HepG2 (cell line): Measurements from ENCODE around the gene CTNNA1. TPM values are rescaled to one million over a fixed set of nuclear protein-coding genes. Genes with fewer than 3 reads are reported as not detected.

Experiments
- ATAC-seq: fragments of 200-7000 bp; cut with Tn5 transposase; 3 replicates; pipeline ENCODE4 v1.9.1; 2020; ENCODE audit warnings: mild to moderate bottlenecking, moderate library complexity
- BruUV-seq: library from RNA; stranded (reverse); fragments of 400-500 nt; replicated peaks from 2 replicates; lab custom pipeline; 2021; lab: Mats Ljungman, UMichigan
- CTCF ChIA-PET: fragments of 300-600 bp; formaldehyde crosslinking; extraction: SDS; loops from one replicate; lab custom pipeline; 2021; ENCODE audit warnings: low total read pairs, inconsistent platforms, low intra/inter-chr PET ratio; lab: Yijun Ruan, JAX
- POLR2A ChIA-PET: fragments of 350-600 bp; sonication (Branson Sonifier 250); formaldehyde crosslinking; loops from one replicate; lab custom pipeline; 2020; ENCODE audit warnings: antibody characterized with exemption, inconsistent platforms; lab: Yijun Ruan, JAX
- DNase-seq: peaks from one replicate; pipeline ENCODE4 v3.0.0-alpha.2; 2015; ENCODE audit warnings: low spot score
- FAIRE-seq: peaks from 3 replicates; lab custom pipeline; 2011; peaks lifted over from hg19 to GRCh38; lab: Jason Lieb, UNC
- H2AFZ ChIP-seq: one replicate; pipeline ENCODE4 v1.6.1; 2011; ENCODE audit warnings: low read length, inconsistent platforms
- H3K27ac ChIP-seq: fragments of 300-600 bp; 3 replicates; pipeline ENCODE4 v1.8.0; 2011; ENCODE audit warnings: mixed run types, mild to moderate bottlenecking, mixed read lengths, low read length, inconsistent platforms; ENCODE audit not compliant: insufficient read depth; ENCODE audit errors: extremely low read length
- H3K27me3 ChIP-seq, 2 experiments: fragments of 200-600 bp in 1 of 2; 2 replicates in 1 of 2; 3 replicates in 1 of 2; pipeline versions ENCODE4 v1.6.0 to v1.8.0; 2011; ENCODE audit warnings: low read length in 2 of 2, mild to moderate bottlenecking in 2 of 2, moderate library complexity in 2 of 2, inconsistent platforms in 1 of 2; ENCODE audit not compliant: insufficient read depth in 2 of 2, control insufficient read depth in 1 of 2
- H3K36me3 ChIP-seq, 2 experiments: fragments of 200-600 bp in 1 of 2; replicated peaks in 1 of 2; 2 replicates in 1 of 2; 3 replicates in 1 of 2; pipeline versions ENCODE4 v1.5.1 to v1.8.0; 2011; ENCODE audit warnings: low read length in 2 of 2, inconsistent platforms in 1 of 2; ENCODE audit not compliant: insufficient read depth in 2 of 2, control insufficient read depth in 1 of 2
- H3K4me1 ChIP-seq: 2 replicates; pipeline ENCODE4 v1.5.1; 2012; ENCODE audit warnings: low read length, inconsistent platforms; ENCODE audit not compliant: insufficient read depth
- H3K4me2 ChIP-seq: 2 replicates; pipeline ENCODE4 v1.6.0; 2011; ENCODE audit warnings: low read depth, low read length, inconsistent platforms
- H3K4me3 ChIP-seq, 3 experiments: fragments of 200-600 bp in 1 of 3; sonication (generic), shearing (Covaris generic) in 1 of 3; replicated peaks in 1 of 3; 2 replicates each; pipeline ENCODE4 v1.5.1; 2011 to 2016; ENCODE audit warnings: low read length in 3 of 3, inconsistent platforms in 2 of 3, low read depth in 2 of 3, mild to moderate bottlenecking in 2 of 3, control low read depth in 1 of 3, mixed read lengths in 1 of 3; ENCODE audit not compliant: insufficient read depth in 1 of 3
- H3K79me2 ChIP-seq: one replicate; pipeline ENCODE4 v1.6.1; 2011; ENCODE audit warnings: low read length, inconsistent platforms; ENCODE audit not compliant: insufficient read depth
- H3K9ac ChIP-seq: 2 replicates; pipeline ENCODE4 v1.6.0; 2011; ENCODE audit warnings: mild to moderate bottlenecking, low read depth, low read length, inconsistent platforms; ENCODE audit not compliant: insufficient read depth
- H3K9me3 ChIP-seq: 2 replicates; pipeline ENCODE4 v1.5.1; 2012; ENCODE audit warnings: mild to moderate bottlenecking, low read length
- H4K20me1 ChIP-seq: 2 replicates; pipeline ENCODE4 v1.6.0; 2011; ENCODE audit warnings: inconsistent platforms, mild to moderate bottlenecking, low read length, moderate library complexity; ENCODE audit not compliant: insufficient read depth
- ATF7 ChIP-seq, 2 experiments: fragments of 450-650 bp in 1 of 2; sonication (generic) in 1 of 2; formaldehyde crosslinking in 1 of 2; IDR thresholded peaks; 2 replicates each; pipeline versions ENCODE4 v1.4.0 to v1.6.1; 2016 to 2020; ENCODE audit warnings: antibody characterized with exemption in 1 of 2, mild to moderate bottlenecking in 1 of 2, missing genetic modification reagents in 1 of 2
- ATF7-NPFF ChIP-seq: sonication (generic); formaldehyde crosslinking; IDR thresholded peaks from 2 replicates; pipeline ENCODE4 v1.8.1; 2023; ENCODE audit warnings: mild to moderate bottlenecking, low read depth, missing genetic modification reagents, moderate library complexity
- FLYWCH1 ChIP-seq: sonication (generic); formaldehyde crosslinking; IDR thresholded peaks from 2 replicates; pipeline ENCODE4 v1.8.1; 2023; ENCODE audit warnings: mild to moderate bottlenecking, missing genetic modification reagents
- FOXA1 ChIP-seq, 2 experiments: fragments of 450-650 bp in 1 of 2; sonication (generic) in 1 of 2; formaldehyde crosslinking in 1 of 2; IDR thresholded peaks; 2 replicates each; pipeline versions ENCODE4 v1.4.0 to v1.6.1; 2016 to 2020; ENCODE audit warnings: missing genetic modification reagents in 1 of 2
- NPAS2 ChIP-seq: sonication (generic); formaldehyde crosslinking; IDR thresholded peaks from 2 replicates; pipeline ENCODE4 v1.8.0; 2022; ENCODE audit warnings: mild to moderate bottlenecking, missing genetic modification reagents, borderline replicate concordance
- NR3C1 ChIP-seq: sonication (generic); formaldehyde crosslinking; IDR thresholded peaks from 2 replicates; pipeline ENCODE4 v1.4.0; 2020; ENCODE audit warnings: missing genetic modification reagents
- RBM22 ChIP-seq: fragments of 200-400 bp; formaldehyde crosslinking; optimal IDR thresholded peaks from 2 replicates; pipeline ENCODE3; 2017; ENCODE audit warnings: mild to moderate bottlenecking, low read length, moderate library complexity
- SNRNP70 ChIP-seq: fragments of 200-400 bp; formaldehyde crosslinking; IDR thresholded peaks from 2 replicates; pipeline ENCODE4 v1.6.1; 2017; ENCODE audit warnings: mild to moderate bottlenecking, low read depth, low read length, moderate library complexity
- TAF1 ChIP-seq: sonication (generic); formaldehyde crosslinking; IDR thresholded peaks from 2 replicates; pipeline ENCODE4 v1.4.0; 2020; ENCODE audit warnings: missing genetic modification reagents
- ZBTB7A ChIP-seq: sonication (generic); formaldehyde crosslinking; IDR thresholded peaks from 2 replicates; pipeline ENCODE4 v1.8.0; 2022; ENCODE audit warnings: mild to moderate bottlenecking, missing genetic modification reagents
- ZNF580 ChIP-seq: IDR thresholded peaks from 2 replicates; pipeline ENCODE4 v1.6.1; 2016; ENCODE audit warnings: low read depth, borderline replicate concordance
- ZSCAN25 ChIP-seq: sonication (generic); formaldehyde crosslinking; IDR thresholded peaks from 2 replicates; pipeline ENCODE4 v1.8.0; 2022; ENCODE audit warnings: mild to moderate bottlenecking, missing genetic modification reagents
- ZSCAN29 ChIP-seq: sonication (generic); formaldehyde crosslinking; conservative IDR thresholded peaks from 2 replicates; pipeline ENCODE4 v1.4.0; 2020; ENCODE audit warnings: mild to moderate bottlenecking, missing genetic modification reagents
- WGBS: methylation state at CpG from one replicate; pipeline ENCODE4 v1.1.6; 2017; ENCODE audit warnings: low lambda C conversion rate; 5-methylcytosine and 5-hydroxymethylcytosine counted together
- in situ Hi-C: cut with HindIII; loops from 2 replicates; pipeline ENCODE4 v1.10.0; 2017; ENCODE audit warnings: low pct_unique_long_range_greater_than_20kb; ENCODE audit not compliant: extremely low pct_ligation_motif_present
- intact Hi-C: fragments of 100-400 bp; cut with micrococcal nuclease; formaldehyde crosslinking; loops from one replicate; pipeline ENCODE4 v1.10.0; 2022; ENCODE audit not compliant: unreplicated experiment
- polyA plus RNA-seq, 8 experiments: library from polyadenylated mRNA; depleted of rRNA in 3 of 8; stranded (reverse) in 7 of 8; unstranded in 1 of 8; fragments of >200 nt; fragmentation: Illumina TruSeq in 4 of 8; extraction: Trizol in 4 of 8; gene quantifications; 2 replicates each; pipeline versions ENCODE4 v1.2.1 to v1.2.3, GENCODE V29; 2011 to 2016; ENCODE audit warnings: low read depth in 4 of 8, missing spikeins in 1 of 8, mixed read lengths in 1 of 8; ENCODE audit not compliant: insufficient read depth in 1 of 8
- total RNA-seq, 5 experiments: library from RNA; depleted of rRNA; stranded (reverse); fragments of >200 nt; fragmentation: Illumina TruSeq; extraction: Trizol; gene quantifications; 2 replicates each; pipeline ENCODE4 v1.2.3, GENCODE V29; 2016; ENCODE audit warnings: low read depth in 1 of 5

Gene CTNNA1
- total and polyA plus RNA-seq, 2 of the 13 experiments (the other 11 are each of a cell fraction or from before 2014, with no cell fraction given): 66.8 to 162 TPM

- Histone ChIP-seq H3K4me2 (no peak overlapping the region), H3K36me3 (peaks cover 7 to 41% of the 10 kb centered on the region in 2 experiments; a peak in 4 of 5 replicates), H3K27me3 (no peaks in the 10 kb centered on the region), H2AFZ (no peak overlapping the region), H3K27ac (no peak overlapping the region), H4K20me1 (0 out of 2 replicates have a peak, but pooled peaks cover 3% of the 10 kb centered on the region), H3K9me3 (no peaks in the 10 kb centered on the region), H3K4me3 (no peak overlapping the region), H3K79me2 (peaks cover 19% of the 10 kb centered on the region), H3K9ac (no peak overlapping the region), H3K4me1 (no peaks in the 10 kb centered on the region)
- DNase-seq (no peak), FAIRE-seq (no peak), ATAC-seq (no peak)
- no TSS peak for BruUV-seq
- in situ Hi-C loops (no loop called here), intact Hi-C loops (no loop called here)
- CTCF ChIA-PET: no interaction called here
- no peak for TF ChIP-seq ZBTB7A (CRISPR knock-in tag)
- TF ChIP-seq FOXA1 (IDR thresholded peaks at IDR 0.05): no peak
- no peak for TF ChIP-seq FOXA1 (CRISPR knock-in tag; IDR thresholded peaks at IDR 0.05)
- no peak for TF ChIP-seq ATF7-NPFF
- no peak for TF ChIP-seq FLYWCH1 (CRISPR knock-in tag)
- TF ChIP-seq ZSCAN29 (CRISPR knock-in tag): no peak
- TF ChIP-seq RBM22: peak; percentile 45
- TF ChIP-seq TAF1 (CRISPR knock-in tag): no peak
- POLR2A ChIA-PET: no interaction called here
- 96% methylated on average over 2 of the region's 2 CpGs for WGBS
Measured at GRCh38 chr5:138833080-138833479, 79.9 kb downstream of the CTNNA1 start.

- TF ChIP-seq SNRNP70 (no peak), NR3C1 (CRISPR knock-in tag) (no peak), ATF7 (IDR thresholded peaks at IDR 0.05) (no peak), ATF7 (CRISPR knock-in tag; IDR thresholded peaks at IDR 0.05) (no peak), ZSCAN25 (CRISPR knock-in tag) (no peak), ZNF580 (no peak), NPAS2 (CRISPR knock-in tag) (no peak)
- Histone ChIP-seq H3K4me3 (no peak overlapping the region), H3K9me3 (no peaks in the 10 kb centered on the region), H2AFZ (no peak overlapping the region), H3K9ac (no peak overlapping the region), H3K27ac (no peak overlapping the region), H3K79me2 (peaks cover 21% of the 10 kb centered on the region), H3K27me3 (no peaks in the 10 kb centered on the region), H3K36me3 (peaks cover 4 to 32% of the 10 kb centered on the region in 2 experiments; a peak in 4 of 5 replicates), H3K4me1 (no peaks in the 10 kb centered on the region), H3K4me2 (no peak overlapping the region), H4K20me1 (0 out of 2 replicates have a peak, but pooled peaks cover 3% of the 10 kb centered on the region)
- no peak for DNase-seq
- intact Hi-C loops: no loop called here
- no peak for FAIRE-seq
- WGBS: 58% methylated on average over 3 of the region's 3 CpGs
- in situ Hi-C loops: no loop called here
- ChIA-PET POLR2A (no interaction called here), CTCF (no interaction called here)
- no peak for ATAC-seq
- no TSS peak for BruUV-seq
Measured at GRCh38 chr5:138833726-138834480, 80.7 kb downstream of the CTNNA1 start.
